IPS DF 4.7 (cell line): ENCODE data around the gene ABCF1.
"Not testable (repeated sequence)": the region's sequence is repeated elsewhere in the genome, so short reads cannot be mapped to it uniquely, and the experiment has no call there.

Experiments
- DNase-seq: peaks from one replicate; pipeline ENCODE4 v3.0.0-alpha.2; 2013; ENCODE audit warnings: low spot score; ENCODE audit errors: extremely low read depth

The ABCF1 gene

DNA sequence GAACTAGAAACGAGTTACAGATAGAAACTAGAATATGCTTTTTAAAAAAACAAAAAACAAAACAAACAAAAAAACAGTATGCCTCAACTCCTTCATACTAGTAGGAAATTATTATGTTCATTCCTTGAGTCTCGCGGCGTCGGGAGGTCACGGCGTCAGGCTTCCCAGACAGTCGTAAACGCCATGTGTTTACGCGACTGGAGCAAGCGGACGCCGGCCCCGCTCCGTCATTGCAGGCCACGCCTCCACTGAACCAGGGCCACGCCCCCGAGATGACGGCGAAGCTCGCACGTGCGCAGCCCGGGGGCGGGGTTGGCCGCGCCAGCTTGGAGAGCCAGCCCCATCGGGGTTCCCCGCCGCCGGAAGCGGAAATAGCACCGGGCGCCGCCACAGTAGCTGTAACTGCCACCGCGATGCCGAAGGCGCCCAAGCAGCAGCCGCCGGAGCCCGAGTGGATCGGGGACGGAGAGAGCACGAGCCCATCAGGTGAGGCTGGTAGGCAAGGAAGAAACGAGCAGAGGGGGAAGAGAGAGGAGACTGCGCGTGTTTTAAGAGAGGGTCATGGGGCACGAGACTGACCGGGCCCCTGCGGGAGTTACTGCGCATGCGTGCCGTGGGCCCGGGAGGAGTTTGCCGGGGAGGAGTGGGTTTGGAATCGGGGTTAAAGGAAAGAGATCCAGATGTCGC lies at the start of gene ABCF1:
Gene ABCF1, plus strand, starts transcription at position 368 of the 687 bp plus-strand sequence. Its CDS starts 46 bp downstream, at position 414.
- DNase-seq: peak; percentile 76

DNA sequence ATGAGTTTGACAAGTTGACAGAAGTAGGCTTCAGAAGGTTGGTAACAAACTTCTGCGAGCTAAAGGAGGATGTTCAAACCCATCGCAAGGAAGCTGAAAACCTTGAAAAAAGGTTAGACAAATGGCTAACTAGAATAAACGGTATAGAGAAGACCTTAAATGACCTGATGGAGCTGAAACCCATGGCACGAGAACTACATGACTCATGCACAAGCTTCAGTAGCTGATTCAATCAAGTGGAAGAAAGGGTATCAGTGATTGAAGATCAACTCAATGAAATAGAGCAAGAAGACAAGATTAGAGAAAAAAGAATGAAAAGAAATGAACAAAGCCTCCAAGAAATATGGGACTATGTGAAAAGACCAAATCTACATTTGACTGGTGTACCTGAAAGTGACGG lies 49.3 kb upstream of the ABCF1 start:
- not testable (repeated sequence) for DNase-seq

DNA sequence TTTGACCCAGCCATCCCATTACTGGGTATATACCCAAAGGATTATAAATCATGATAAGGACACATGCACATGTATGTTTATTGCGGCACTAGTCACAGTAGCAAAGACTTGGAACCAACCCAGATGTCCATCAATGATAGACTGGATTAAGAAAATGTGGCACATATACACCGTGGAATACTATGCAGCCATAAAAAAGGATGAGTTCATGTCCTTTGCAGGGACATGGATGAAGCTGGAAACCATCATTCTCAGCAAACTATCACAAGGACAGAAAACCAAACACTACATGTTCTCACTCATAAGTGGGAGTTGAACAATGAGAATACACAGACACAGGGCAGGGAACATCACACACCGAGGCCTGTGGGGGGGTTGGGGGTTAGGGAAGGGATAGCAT lies 44.8 kb upstream of the ABCF1 start:
- not testable (repeated sequence) for DNase-seq

DNA sequence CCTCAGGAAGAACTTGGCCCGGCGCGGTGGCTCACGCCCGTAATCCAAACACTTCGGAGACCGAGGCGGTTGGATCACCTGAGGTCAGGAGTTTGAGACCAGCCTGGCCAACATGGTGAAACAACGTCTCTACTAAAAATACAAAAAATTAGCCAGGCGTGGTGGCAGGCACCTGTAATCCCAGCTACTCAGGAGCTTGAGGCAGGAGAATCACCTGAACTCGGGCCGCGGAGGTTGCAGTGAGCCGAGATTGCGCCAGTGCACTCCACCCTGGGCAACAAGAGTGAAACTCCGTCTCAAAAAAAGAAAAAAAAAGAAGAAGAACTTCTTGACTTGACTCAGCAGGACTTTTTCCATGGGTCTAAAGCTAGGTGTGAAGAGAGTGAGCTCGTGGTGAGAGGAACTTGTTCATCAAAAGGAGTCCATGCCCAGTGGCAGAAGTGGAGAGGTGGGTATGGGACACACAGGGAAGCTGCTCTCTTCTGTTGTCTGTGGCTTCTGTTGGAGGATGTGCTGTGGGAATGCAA lies 41.8 kb upstream of the ABCF1 start:
- not testable (repeated sequence) for DNase-seq

GRCh38 chr6:30530014-30530413 lies 41.2 kb upstream of the ABCF1 start:
- no peak for DNase-seq

GRCh38 chr6:30533460-30534294 lies 37.6 kb upstream of the ABCF1 start:
- DNase-seq: no peak

DNA sequence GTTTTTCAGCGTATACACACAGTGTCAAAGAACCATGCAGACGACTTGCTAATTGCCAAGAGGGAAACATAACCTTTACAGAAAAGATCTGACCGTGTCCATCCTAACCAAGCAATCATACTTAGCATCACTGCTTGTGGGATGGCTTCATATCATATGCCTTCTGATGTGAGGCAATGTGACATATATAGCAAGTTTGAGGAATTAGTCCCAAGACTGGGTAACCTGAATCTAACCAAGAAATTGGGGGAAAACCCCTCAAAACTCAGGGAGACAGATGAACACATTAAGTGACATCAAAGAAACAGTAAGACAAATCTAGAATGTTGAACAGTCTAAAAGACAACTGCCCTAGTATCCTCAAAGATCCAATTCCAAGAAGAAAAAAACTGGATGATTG lies 33.3 kb upstream of the ABCF1 start:
- DNase-seq: no peak

- DNase-seq: no peak
These were observed 29.5 kb upstream of the ABCF1 start for GRCh38 chr6:30541515-30542403.

DNA sequence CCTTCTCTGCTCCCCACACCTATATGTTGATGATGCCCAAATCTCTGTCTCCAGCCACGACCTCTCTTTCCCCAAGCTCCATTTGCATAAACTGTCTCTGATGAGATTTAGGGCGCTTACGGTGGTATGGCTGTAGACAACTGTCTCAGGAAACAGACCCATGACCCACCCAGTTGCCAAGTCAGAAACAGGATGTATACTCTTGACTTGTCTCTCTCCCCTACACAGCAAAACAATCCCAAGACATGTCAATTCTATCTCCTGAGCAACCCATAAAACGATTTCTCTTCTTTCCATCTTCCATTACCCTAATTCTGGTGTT lies 28.9 kb upstream of the ABCF1 start:
- no peak for DNase-seq

GRCh38 chr6:30542915-30543314 lies 28.3 kb upstream of the ABCF1 start:
- no peak for DNase-seq

DNA sequence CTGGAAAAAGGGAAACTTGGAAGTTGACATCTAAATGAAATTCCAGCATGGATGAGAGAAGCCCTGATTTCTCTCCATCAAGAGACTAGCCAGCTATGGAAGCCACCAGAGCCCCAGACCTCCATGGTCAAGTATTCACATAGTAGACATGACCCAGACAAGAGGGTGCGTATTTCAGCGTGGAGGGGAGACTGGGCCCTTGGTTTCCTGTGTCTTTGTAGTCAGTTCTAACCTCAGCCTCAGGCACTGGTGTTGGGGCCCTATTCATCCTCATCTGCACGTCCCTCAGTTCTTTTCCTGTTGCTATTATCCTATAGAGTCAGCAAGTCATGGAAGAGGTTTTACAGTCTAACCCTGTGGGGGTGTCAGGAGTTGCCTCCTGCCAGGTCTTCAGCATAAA lies 27.4 kb upstream of the ABCF1 start:
- DNase-seq: no peak

DNA sequence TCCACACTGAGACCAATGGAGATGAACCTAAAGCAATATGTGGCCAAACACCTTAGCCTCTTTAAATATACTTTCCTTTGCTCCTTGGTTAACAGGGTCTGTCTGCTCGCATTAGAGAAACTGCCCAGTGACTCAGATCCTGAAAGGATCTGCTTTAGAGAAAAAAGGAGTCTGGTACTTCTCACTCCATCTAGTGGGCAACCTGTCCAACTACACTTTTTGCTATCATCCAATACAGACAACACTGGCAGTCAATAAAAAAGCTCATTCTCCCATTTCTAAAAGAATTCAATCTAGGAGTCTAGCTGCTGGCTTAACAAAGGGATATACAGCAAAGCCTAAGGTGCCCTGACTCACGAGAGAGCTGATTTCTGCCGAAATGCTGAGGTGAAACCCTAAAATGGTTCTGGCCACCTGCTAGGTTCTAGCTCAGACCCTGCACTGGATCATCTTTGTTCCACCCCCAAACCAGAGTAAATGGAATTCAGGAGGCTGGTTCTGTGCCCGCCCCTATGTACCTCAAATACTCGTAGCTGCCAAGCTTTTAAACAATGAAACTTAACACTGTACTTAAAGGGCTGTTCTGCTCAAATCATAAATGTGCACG lies 26.5 kb upstream of the ABCF1 start:
- no peak for DNase-seq

GRCh38 chr6:30547454-30547853 lies 23.8 kb upstream of the ABCF1 start:
- DNase-seq: no peak

DNA sequence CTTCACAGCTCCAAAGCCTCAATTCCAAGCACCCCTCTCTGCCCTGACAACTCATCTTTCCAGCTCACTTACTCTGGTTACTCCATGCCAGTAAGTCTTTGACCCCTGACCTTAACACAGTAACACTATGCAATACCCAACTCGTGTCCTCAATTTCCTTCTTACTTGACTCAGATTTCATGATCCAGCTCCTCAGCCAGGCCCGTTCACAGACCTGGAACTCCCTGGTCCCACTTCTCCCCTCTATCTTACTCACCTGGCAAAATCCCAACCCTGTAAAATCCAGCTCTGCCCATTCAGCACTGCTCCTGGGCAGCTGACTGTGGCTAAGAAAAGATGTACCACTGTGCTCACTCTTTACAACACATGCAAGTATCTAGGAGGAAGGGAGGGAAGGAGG lies 22.9 kb upstream of the ABCF1 start:
- no peak for DNase-seq

DNA sequence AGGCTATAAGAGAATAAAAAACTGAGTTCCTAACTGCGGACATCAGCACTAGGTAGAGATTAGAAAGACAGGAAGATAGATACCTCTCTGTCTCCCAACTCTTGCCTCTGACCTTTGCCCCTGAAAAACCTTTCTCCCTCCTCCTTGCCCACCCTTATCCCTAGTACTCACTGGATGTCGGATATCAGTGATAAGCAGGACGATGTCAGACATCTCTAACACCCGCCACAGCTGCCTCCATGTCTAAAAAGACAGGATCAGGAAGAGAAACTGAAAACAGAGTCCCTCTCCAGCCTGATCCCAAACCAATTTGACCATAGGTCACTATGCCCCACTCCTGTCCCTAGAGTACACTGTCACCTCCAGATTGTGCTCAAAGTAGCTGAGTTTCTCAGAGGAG lies 16.8 kb upstream of the ABCF1 start:
- no peak for DNase-seq

GRCh38 chr6:30554962-30555815 lies 16.1 kb upstream of the ABCF1 start:
- DNase-seq: no peak

DNA sequence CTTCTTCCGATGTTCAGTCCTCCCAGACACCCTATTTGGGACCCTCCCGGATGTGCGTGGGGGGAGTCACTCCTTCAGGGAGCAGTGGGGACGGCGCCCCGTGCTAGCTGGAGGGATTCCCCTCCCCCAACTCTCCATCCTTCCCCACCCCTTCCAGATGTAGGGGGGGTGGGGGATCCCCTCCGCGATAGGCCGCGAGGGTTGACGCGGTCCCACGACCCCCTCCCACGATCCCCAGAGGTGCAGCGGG lies 15.5 kb upstream of the ABCF1 start:
- no peak for DNase-seq

- DNase-seq: no peak
These were observed 15.0 kb upstream of the ABCF1 start, which contains the start of gene GNL1 for GRCh38 chr6:30556066-30556905. Gene GNL1, minus strand, starts transcription at chr6:30556489. Its CDS starts 286 bp downstream, at chr6:30556203.

GRCh38 chr6:30556906-30557682 lies 14.1 kb upstream of the ABCF1 start, which contains the start of gene PRR3:
Gene PRR3, plus strand, starts transcription at chr6:30557295. Its CDS starts 50 bp downstream, at chr6:30557345.
- DNase-seq: no peak
